GM18909 (cell line): Measurements from ENCODE around the gene SSX2IP.
"Not testable (repeated sequence)": the region's sequence is repeated elsewhere in the genome, so short reads cannot be mapped to it uniquely, and the experiment has no call there.

Source experiments
- ATAC-seq: cut with Tn5 transposase; IDR thresholded peaks from one replicate; pipeline ENCODE4 v1.9.1; 2021; ENCODE audit warnings: mild to moderate bottlenecking; ENCODE audit not compliant: unreplicated experiment, poor library complexity

SSX2IP gene, protein sequence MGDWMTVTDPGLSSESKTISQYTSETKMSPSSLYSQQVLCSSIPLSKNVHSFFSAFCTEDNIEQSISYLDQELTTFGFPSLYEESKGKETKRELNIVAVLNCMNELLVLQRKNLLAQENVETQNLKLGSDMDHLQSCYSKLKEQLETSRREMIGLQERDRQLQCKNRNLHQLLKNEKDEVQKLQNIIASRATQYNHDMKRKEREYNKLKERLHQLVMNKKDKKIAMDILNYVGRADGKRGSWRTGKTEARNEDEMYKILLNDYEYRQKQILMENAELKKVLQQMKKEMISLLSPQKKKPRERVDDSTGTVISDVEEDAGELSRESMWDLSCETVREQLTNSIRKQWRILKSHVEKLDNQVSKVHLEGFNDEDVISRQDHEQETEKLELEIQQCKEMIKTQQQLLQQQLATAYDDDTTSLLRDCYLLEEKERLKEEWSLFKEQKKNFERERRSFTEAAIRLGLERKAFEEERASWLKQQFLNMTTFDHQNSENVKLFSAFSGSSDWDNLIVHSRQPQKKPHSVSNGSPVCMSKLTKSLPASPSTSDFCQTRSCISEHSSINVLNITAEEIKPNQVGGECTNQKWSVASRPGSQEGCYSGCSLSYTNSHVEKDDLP

DNA sequence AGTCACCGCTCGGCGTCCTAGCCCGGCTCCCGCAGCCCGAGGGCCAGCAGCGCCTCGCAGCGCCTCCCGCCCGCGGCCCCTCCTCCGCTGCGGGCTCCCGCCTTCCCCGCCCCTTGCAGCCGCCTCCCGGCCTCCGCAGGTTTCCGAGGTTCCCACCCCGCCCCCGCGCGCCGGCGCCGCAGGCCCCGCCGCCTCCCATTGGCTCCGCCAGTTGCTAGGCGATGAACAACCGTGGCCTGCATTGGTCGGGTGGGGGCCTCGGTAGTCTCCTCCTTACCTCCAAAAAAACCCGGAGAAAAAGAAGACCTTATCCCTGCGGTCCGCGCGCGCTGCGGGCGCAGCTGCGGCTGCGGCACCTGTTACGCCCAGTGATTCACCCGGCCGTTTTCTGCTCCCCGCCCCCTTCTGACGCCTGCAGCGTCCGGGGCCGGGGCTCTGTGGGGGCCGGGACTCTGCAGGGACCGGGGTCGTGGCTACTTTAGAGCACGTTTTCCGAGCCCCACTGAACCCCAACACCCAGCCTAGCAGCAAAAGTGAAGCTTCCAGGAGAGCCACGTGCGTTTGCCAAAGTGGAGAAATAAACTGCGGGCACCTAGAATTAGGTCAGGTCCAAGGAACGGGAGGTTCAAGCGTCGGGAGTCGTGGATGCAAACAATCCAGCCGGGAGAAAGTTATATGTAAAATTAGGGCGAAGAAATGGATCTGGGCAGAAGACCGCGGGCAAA, at the start of gene SSX2IP:
TSS of gene SSX2IP (minus strand) at position 65 of the 725 bp plus-strand sequence. CDS start 19,242 bp downstream, outside the sequence.
- ATAC-seq: peak; percentile 93

DNA sequence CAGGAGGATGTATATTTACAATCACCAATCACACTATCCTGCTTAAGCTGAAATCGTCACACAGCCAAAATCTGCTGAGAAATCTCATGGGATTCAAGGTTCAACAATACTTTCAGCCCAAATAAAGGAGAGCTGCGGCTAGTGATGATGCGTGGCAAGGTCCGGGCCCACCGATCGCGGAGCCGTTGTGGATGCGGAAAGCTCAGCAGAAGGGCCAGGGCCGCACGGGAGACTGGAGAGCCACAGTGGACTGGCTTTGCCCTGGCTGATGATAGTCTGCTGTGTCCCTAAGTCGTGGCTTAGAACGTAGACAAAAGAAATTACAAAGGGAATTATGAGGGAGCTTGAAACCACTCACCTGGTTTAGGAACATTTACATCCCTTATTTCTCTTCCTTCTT, 48.0 kb upstream of the SSX2IP start:
- no peak for ATAC-seq

DNA sequence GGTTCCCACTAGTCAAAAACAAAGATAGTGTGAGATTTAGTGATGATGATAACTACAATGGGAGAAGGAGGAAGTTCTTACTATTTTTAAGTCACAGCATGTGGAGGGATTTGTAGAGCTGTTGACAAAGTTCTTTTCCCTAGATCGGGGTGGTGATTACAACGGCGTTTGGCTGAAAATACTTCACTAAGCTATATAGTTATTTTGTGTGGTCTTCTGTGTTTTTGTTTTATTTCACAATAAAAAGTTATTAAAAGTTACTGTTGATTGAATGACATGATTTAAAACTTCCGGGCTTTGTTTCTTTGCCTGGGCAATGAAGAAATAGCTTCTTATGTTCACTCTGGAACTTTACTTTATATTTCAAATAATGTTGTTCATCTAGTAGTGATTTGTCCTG, 47.3 kb upstream of the SSX2IP start:
- no peak for ATAC-seq

DNA sequence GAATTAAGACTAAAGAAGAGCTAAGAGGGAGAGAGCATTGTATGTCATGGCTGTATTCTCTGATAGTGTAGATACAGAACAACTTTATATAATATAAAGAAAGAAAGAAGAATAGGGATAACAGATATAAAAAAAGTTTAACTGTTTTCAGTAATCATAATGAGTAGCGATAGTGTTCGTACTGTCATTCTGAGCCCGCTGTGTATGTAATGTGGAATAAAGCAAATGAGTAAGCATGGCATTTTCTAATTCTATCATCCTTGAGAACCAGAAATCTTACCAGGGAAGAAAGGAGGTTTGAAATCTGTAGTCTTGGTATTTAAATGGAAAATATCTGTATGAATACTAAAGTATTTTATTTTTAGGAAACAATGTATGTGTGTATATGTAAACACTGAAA, 46.7 kb upstream of the SSX2IP start:
- no peak for ATAC-seq

DNA sequence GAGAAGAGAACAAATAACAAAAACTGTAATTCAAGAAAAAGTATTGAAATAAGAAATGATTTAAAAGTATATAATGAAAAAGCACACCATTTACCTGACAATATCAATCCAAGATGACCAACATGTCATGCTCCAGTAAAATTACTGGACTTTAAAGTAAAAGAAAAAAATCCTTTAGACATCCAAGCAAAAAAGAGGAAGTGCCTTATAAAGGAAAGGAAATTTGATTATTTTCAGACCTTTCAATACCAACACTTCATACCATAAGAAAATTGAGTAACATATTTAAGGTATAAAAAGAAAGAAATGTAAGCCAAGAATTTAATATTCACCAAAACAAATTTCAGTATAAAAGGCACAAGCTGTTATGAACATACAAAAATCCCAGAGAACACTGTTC, 46.2 kb upstream of the SSX2IP start:
- ATAC-seq: no peak

DNA sequence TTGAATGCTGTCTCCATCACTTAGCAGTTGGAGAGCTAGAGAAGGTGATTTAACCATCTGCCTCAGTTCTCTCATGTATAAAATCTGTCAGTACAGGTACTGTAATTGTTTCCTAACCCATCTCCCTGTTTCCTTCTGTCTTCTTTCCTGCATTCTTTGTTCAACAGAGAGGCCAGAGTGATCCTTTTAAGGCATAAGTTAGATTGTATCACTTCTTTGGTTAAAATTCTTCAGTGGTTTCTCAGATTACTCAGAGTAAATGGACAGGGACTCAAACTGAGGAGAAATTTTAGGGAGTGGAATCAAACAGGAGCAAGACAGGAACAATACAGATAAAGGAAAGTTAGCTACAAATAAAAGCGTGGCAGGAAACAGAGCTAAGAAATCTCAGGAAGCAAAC, 45.2 kb upstream of the SSX2IP start:
- ATAC-seq: no peak

DNA sequence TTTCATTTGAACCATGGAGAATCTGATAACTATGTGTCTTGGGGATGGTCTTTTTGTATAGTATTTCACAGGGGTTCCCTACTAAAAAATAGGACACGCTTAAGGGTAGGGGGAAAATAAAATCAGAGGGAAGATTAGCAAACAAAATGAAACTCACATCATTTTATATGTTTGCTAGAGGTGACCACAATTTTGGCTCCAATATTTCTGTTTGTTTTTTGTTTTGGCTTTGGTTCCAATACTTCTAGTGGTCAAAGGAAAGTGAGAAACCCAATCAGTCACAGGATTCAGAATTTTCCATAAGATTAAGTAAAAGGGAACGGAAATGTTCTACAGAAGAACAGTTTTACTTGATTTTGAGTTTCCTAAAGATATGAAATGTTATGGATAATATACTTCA, 42.3 kb upstream of the SSX2IP start:
- ATAC-seq: no peak

DNA sequence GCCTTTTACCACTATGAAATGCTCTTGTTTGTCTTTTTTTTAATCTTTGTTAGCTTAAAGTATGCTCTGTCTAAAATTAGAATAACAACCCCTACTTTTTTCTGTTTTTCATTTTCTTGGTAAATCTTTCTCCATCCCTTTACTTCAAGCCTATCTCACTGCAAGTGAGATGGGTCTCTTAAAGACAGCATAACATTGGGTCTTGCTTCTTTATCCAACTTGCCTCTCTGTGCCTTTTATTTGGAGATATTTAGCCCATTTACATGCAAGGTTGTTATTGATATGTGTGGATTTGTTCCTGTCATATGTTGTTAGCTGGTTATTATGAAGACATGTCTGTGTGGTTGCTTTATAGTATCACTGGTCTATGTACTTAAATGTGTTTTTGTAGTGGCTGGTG, 41.3 kb upstream of the SSX2IP start:
- no peak for ATAC-seq

DNA sequence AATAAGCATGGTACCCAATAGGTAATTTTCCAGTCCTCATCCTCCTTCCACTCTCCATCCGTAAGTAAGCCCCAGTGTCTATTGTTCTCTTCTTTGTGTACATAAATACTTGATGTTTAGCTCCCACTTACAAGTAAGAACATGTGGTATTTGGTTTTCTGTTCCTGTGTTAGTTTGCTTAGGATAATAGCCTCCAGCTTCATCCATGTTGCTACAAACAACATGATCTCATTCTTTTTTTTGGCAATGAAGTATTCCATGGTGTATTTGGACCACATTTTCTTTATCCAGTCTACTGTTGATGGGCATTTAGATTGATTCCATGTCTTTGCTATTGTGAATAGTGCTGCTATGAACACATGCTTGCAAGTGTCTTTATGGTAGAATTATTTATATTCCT, 37.5 kb upstream of the SSX2IP start:
- not testable (repeated sequence) for ATAC-seq

DNA sequence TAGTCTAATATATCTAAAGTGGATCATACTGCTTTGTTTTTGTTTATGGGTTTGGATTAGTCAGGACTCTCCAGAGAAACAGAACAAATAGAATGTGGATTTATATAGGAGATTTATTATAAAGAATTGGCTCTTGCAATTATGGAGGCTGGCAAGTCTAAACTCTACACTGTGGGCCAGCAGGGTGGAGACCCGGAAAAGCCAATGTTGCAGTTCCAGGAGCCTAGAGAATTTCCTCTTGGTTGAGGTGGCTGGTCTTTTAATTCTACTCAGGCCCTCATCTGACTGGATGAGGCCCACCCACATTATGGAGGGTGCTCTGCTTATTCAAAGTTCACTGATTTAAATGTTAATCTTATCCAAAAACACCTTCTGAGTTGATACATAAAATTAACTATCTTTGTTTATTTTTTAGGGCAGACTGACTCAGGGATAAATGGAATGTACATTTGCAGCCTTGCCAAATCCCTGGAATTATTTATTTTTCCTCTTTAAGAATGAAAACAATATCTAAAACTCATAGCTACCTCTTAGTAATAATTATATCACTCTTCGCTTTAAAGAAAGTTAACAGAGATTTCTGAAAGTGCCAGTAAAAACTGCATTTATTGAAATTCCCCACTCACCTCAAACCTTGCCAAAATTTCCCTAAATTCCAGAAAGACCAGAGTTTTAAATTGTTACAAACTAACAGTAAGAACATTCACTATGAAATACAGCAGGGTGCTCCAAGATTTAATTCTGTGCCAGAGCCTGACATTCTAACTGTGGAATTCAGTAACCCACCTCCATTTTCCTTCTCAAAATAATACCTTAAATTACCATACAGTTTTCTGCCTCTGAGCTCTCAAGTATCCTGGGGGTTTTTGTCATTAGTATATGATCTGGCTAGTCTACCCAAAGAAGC, 36.6 kb upstream of the SSX2IP start:
- no peak for ATAC-seq

DNA sequence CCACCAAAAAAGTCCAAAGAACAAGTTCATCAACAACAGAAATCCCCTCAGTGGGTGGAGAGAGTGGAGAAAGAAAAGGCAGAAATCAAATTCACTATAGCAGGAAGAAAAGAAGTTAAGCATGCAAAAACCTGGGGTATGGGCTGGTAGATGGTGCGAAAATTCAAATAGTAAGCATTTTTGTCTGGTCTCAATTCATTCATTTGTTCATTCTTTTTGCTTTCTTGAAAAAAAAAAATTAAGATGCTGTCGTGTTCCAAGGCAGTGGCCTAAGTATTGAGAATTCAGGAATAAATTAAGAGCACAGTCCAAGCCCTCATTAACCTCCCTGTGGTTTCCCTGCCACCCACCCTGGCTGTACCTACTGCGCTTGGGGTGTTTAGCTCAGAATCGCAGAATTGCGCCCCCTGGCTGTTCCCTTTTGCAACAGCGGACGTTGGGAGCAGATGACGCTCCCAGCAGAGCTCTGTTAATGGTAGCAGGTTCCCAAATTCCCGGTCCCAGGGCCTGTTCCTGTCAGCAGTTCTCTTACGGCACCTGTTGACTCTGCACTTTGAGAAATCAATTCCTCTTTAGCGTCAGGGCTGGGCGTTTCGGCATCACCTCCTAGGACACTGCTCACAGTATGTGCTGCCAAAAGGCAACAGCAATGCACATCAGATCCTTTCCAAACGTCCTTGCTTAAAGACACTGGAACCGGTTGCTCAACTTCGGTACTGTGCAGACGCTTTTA, 34.0 kb upstream of the SSX2IP start:
- ATAC-seq: no peak

DNA sequence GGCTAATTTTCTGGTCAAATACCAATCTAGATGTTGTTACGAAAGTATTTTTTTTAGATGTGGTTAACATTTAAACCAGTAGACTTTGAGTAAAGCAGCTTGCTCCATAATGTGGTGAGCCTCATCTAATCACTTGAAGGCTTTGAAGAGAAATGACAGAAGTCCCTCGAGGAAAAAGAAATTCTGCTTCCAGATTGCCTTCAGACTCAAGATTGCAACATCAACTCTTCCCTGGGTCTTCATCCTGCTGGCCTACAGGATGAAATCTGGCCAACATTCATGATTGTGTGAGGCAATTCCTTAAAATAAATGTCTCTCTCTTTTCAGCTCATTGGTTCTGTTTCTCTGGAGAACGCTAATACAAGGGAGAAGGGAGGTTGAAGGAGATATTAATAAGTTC, 32.5 kb upstream of the SSX2IP start:
- ATAC-seq: no peak

DNA sequence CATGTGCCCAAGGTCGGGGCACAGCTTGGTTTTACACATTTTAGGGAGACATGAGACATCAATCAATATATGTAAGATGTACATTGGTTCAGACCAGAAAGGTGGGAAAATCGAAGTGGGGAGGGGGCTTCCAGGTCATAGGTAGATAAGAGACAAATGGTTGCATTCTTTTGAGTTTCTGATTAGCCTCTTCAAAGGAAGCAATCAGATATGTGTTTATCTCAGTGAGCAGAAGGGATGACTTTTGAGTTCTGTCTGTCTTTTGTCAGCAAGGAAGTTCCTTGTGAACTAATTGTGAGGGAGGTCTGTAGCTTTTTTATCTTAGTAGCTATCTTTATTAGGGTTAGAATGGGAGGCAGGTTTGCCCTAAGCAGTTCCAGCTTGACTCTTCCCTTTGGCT, 31.6 kb upstream of the SSX2IP start:
- not testable (repeated sequence) for ATAC-seq

DNA sequence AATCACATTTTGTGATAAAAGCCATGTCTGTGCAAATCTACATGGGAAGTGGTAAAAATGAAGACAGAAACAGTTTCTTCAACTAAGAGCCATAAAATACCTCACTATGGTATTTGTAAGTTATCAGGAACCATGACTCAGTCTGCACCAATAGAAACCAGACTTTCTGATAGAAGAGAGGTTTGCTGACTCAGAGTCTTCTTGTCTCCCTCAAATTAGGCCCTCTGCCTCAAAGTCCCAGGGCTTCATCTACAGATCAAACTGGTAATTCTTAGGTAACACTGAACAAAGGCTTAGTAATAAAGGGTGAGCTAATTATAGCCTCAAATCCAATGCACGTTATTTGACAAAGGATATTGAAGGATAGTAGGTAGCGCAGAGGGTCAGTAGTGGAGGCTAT, 30.9 kb upstream of the SSX2IP start:
- peak; percentile 41 for ATAC-seq

DNA sequence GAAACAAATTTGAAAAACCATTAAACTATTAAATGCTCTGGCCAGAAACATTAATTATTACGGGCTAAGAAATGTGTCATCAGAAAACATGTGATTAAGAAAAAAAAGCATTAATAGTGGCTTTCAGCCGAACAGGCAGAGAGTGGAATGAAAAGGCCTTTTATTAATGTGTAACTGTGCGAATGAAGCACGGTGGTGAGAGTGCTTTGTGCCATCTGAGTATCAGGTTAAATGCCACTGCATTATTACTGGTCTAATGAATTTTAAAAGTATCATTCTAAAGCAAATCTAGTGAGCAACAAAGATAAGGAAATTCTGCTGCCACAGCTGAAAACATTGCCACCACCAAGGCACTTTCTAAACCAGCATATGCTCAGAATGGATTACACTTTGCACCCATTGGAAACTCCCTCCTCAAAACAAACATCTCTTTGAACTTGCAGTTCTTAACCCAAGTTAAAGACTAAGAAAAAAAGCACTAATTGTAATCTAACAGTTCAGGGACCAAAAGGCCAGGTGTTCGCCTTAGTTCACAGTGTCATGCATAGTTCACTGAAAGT, 30.0 kb upstream of the SSX2IP start:
- peak; percentile 77 for ATAC-seq

DNA sequence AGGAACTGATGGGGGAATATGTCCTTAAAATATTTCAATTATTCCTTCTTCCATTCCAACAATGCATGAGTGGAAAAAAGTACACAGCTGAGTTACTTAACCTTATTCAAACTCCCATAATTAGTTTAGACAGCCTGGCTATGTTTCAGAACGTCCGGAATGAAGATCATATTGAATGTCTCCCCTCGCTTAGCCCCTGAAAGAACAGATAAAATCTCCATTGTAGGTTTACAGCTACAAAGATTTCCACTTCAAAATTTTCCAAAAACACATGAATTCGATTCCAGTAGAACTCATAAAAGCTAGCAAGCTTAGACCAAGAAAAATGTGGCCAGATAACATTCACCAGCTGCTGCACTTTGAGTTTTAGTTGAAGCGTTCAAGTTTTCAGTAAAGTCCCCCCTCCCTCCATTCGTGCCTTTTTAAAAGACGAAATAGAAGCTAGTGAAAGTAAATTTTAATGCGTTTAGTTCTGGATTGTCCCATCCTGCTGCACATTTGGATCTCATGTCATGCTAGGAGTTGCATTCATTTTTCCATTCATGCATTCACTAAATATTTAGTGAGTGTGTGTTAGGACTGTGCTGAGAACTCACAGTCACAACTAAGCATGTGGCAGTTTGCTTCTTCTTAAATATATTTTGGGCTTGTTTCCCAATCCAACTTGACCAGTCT, 29.4 kb upstream of the SSX2IP start:
- no peak for ATAC-seq

DNA sequence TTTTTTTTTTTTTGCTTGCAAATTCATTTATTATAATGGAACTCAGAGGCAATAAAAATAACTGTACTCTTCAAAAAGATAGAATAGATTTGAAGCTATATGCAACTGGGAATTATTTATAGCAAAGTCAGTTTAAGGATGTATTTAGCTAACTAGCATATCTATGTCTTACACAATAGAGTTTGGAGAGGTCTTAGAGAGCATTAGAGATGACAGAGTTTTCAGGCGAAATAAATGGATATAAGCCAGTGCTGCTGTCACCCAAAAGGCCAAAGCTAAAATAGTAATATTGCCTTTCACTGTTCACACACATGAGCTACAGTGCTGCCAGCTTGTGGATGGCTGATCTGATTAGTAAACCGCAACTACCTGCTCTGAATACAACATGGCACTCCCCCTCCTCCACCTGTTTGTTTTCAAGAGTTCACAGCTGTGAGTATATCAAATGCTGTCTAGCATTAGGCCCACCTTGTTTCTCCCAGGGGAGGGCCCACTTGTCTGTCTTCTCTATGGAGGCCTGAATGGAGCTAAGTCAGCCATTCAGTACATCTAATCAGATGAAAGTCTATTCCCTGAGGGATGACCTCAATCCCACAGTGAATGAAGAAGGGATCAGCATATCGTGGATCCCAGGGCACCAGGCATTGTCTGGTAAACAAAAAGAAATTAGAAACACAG, 25.2 kb upstream of the SSX2IP start:
- peak; percentile 41 for ATAC-seq

DNA sequence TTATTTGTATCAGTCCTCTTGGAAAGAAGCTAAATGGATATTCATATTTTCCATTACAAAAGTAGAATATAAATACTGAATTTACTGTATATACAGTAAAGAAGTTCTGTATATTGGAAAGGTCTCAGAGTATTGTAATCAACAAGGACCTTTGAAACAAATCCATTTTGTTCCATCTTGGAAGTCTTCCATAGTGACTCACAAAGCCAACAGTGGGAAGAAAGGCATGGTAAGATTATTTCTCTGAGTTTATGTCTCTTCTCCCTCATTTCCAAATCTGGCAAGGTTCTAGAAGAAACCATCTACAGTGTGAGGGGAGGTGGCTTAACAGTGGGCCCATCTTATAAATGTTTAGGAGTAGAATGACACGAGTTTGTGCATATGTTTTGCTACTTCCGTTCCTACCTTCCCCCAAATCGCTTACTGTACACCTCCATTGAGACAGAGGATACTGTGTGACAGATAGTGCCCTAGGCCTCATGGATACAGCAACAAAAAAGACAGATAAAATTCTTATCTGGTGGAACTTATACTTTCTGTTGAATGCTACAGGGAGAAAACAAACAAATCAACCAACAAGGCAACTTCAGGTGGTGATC, 22.1 kb upstream of the SSX2IP start:
- ATAC-seq: no peak
